ENCODE measurements around the gene CAPN13.

The CAPN13 gene

GRCh38 chr2:30692829-30693275 is 114.4 kb downstream of the CAPN13 start:
- Histone ChIP-seq H3K36me3 (ENCODE audit: insufficient read depth, low read length) (no peaks in the 10 kb centered on the region), H3K9me3 (replicated peaks; ENCODE audit: low read length) (no peaks in the 10 kb centered on the region), H3K4me1 (ENCODE audit: control insufficient read depth, insufficient read depth, low read length) (no peaks in the 10 kb centered on the region), H3K4me3 (ENCODE audit: low read length) (no peak overlapping the region), H3K9ac (ENCODE audit: low read depth, low read length) (no peak overlapping the region), H3K4me2 (ENCODE audit: low read length) (no peak overlapping the region), H3K27me3 (ENCODE audit: control insufficient read depth, insufficient read depth, low read length) (no peaks in the 10 kb centered on the region)

- Histone ChIP-seq H3K36me3 (ENCODE audit: insufficient read depth, low read length) (no peaks in the 10 kb centered on the region), H3K4me3 (ENCODE audit: low read length) (no peak overlapping the region), H3K9ac (ENCODE audit: low read depth, low read length) (no peak overlapping the region), H3K27me3 (ENCODE audit: control insufficient read depth, insufficient read depth, low read length) (no peaks in the 10 kb centered on the region), H3K9me3 (replicated peaks; ENCODE audit: low read length) (no peaks in the 10 kb centered on the region), H3K4me2 (ENCODE audit: low read length) (no peak overlapping the region), H3K4me1 (ENCODE audit: control insufficient read depth, insufficient read depth, low read length) (no peaks in the 10 kb centered on the region)
Measured at GRCh38 chr2:30691948-30692828, 115.1 kb downstream of the CAPN13 start.

- no peaks in the 10 kb centered on the region for H3K9me3 ChIP-seq (replicated peaks; ENCODE audit: low read length)
- no peaks in the 10 kb centered on the region for H3K4me1 ChIP-seq (ENCODE audit: control insufficient read depth, insufficient read depth, low read length)
- no peak overlapping the region for H3K4me2 ChIP-seq (ENCODE audit: low read length)
- no peak overlapping the region for H3K4me3 ChIP-seq (ENCODE audit: low read length)
- no peak overlapping the region for H3K9ac ChIP-seq (ENCODE audit: low read depth, low read length)
- H3K27me3 ChIP-seq (ENCODE audit: control insufficient read depth, insufficient read depth, low read length), result no peaks in the 10 kb centered on the region
- no peaks in the 10 kb centered on the region for H3K36me3 ChIP-seq (ENCODE audit: insufficient read depth, low read length)
Measured at GRCh38 chr2:30691091-30691947, 115.9 kb downstream of the CAPN13 start.

- Histone ChIP-seq H3K4me2 (ENCODE audit: low read length) (no peak overlapping the region), H3K9ac (ENCODE audit: low read depth, low read length) (no peak overlapping the region), H3K9me3 (replicated peaks; ENCODE audit: low read length) (no peaks in the 10 kb centered on the region), H3K36me3 (ENCODE audit: insufficient read depth, low read length) (no peaks in the 10 kb centered on the region), H3K4me1 (ENCODE audit: control insufficient read depth, insufficient read depth, low read length) (no peaks in the 10 kb centered on the region), H3K4me3 (ENCODE audit: low read length) (no peak overlapping the region), H3K27me3 (ENCODE audit: control insufficient read depth, insufficient read depth, low read length) (no peaks in the 10 kb centered on the region)
Measured at GRCh38 chr2:30690126-30690561, 117.1 kb downstream of the CAPN13 start.

GRCh38 chr2:30689496-30690125 is 117.6 kb downstream of the CAPN13 start:
- no peaks in the 10 kb centered on the region for H3K4me1 ChIP-seq (ENCODE audit: control insufficient read depth, insufficient read depth, low read length)
- no peak overlapping the region for H3K4me2 ChIP-seq (ENCODE audit: low read length)
- no peaks in the 10 kb centered on the region for H3K36me3 ChIP-seq (ENCODE audit: insufficient read depth, low read length)
- H3K4me3 ChIP-seq (ENCODE audit: low read length), result no peak overlapping the region
- no peaks in the 10 kb centered on the region for H3K9me3 ChIP-seq (replicated peaks; ENCODE audit: low read length)
- H3K9ac ChIP-seq (ENCODE audit: low read depth, low read length), result no peak overlapping the region
- H3K27me3 ChIP-seq (ENCODE audit: control insufficient read depth, insufficient read depth, low read length), result no peaks in the 10 kb centered on the region

- Histone ChIP-seq H3K4me1 (ENCODE audit: control insufficient read depth, insufficient read depth, low read length) (no peaks in the 10 kb centered on the region), H3K4me2 (ENCODE audit: low read length) (no peak overlapping the region), H3K27me3 (ENCODE audit: control insufficient read depth, insufficient read depth, low read length) (no peaks in the 10 kb centered on the region), H3K36me3 (ENCODE audit: insufficient read depth, low read length) (no peaks in the 10 kb centered on the region), H3K9me3 (replicated peaks; ENCODE audit: low read length) (no peaks in the 10 kb centered on the region), H3K4me3 (ENCODE audit: low read length) (no peak overlapping the region), H3K9ac (ENCODE audit: low read depth, low read length) (no peak overlapping the region)
Measured at GRCh38 chr2:30688956-30689401, 118.3 kb downstream of the CAPN13 start.

GRCh38 chr2:30686669-30687068 is 120.6 kb downstream of the CAPN13 start:
- H3K9me3 ChIP-seq (replicated peaks; ENCODE audit: low read length), result no peaks in the 10 kb centered on the region
- no peaks in the 10 kb centered on the region for H3K27me3 ChIP-seq (ENCODE audit: control insufficient read depth, insufficient read depth, low read length)

GRCh38 chr2:30686000-30686399 is 121.2 kb downstream of the CAPN13 start:
- no peak overlapping the region for H3K4me3 ChIP-seq (ENCODE audit: low read length)
- no peaks in the 10 kb centered on the region for H3K4me1 ChIP-seq (ENCODE audit: control insufficient read depth, insufficient read depth, low read length)

More at GRCh38 chr2:30686669-30687068, 120.6 kb downstream of the CAPN13 start:
- no peaks in the 10 kb centered on the region for H3K36me3 ChIP-seq (ENCODE audit: insufficient read depth, low read length)
- no peak overlapping the region for H3K9ac ChIP-seq (ENCODE audit: low read depth, low read length)
- no peak overlapping the region for H3K4me2 ChIP-seq (ENCODE audit: low read length)
- no peak overlapping the region for H3K4me3 ChIP-seq (ENCODE audit: low read length)
- H3K4me1 ChIP-seq (ENCODE audit: control insufficient read depth, insufficient read depth, low read length), result no peaks in the 10 kb centered on the region

GRCh38 chr2:30684996-30685395 is 122.2 kb downstream of the CAPN13 start:
- Histone ChIP-seq H3K4me2 (ENCODE audit: low read length) (no peak overlapping the region), H3K27me3 (ENCODE audit: control insufficient read depth, insufficient read depth, low read length) (no peaks in the 10 kb centered on the region), H3K36me3 (ENCODE audit: insufficient read depth, low read length) (no peaks in the 10 kb centered on the region), H3K9ac (ENCODE audit: low read depth, low read length) (no peak overlapping the region), H3K9me3 (replicated peaks; ENCODE audit: low read length) (no peaks in the 10 kb centered on the region), H3K4me3 (ENCODE audit: low read length) (no peak overlapping the region), H3K4me1 (ENCODE audit: control insufficient read depth, insufficient read depth, low read length) (no peaks in the 10 kb centered on the region)

More at GRCh38 chr2:30686000-30686399, 121.2 kb downstream of the CAPN13 start:
- no peak overlapping the region for H3K9ac ChIP-seq (ENCODE audit: low read depth, low read length)
- no peaks in the 10 kb centered on the region for H3K9me3 ChIP-seq (replicated peaks; ENCODE audit: low read length)
- H3K27me3 ChIP-seq (ENCODE audit: control insufficient read depth, insufficient read depth, low read length), result no peaks in the 10 kb centered on the region
- no peak overlapping the region for H3K4me2 ChIP-seq (ENCODE audit: low read length)
- H3K36me3 ChIP-seq (ENCODE audit: insufficient read depth, low read length), result no peaks in the 10 kb centered on the region

- H3K9me3 ChIP-seq (replicated peaks; ENCODE audit: low read length), result no peaks in the 10 kb centered on the region
- no peaks in the 10 kb centered on the region for H3K4me1 ChIP-seq (ENCODE audit: control insufficient read depth, insufficient read depth, low read length)
- H3K9ac ChIP-seq (ENCODE audit: low read depth, low read length), result no peak overlapping the region
- no peaks in the 10 kb centered on the region for H3K36me3 ChIP-seq (ENCODE audit: insufficient read depth, low read length)
- no peak overlapping the region for H3K4me2 ChIP-seq (ENCODE audit: low read length)
- H3K4me3 ChIP-seq (ENCODE audit: low read length), result no peak overlapping the region
- H3K27me3 ChIP-seq (ENCODE audit: control insufficient read depth, insufficient read depth, low read length), result no peaks in the 10 kb centered on the region
Measured at GRCh38 chr2:30684516-30684915, 122.7 kb downstream of the CAPN13 start.

- H3K9me3 ChIP-seq (replicated peaks; ENCODE audit: low read length), result no peaks in the 10 kb centered on the region
- H3K4me3 ChIP-seq (ENCODE audit: low read length), result no peak overlapping the region
- H3K36me3 ChIP-seq (ENCODE audit: insufficient read depth, low read length), result no peaks in the 10 kb centered on the region
- H3K4me2 ChIP-seq (ENCODE audit: low read length), result no peak overlapping the region
- H3K27me3 ChIP-seq (ENCODE audit: control insufficient read depth, insufficient read depth, low read length), result no peaks in the 10 kb centered on the region
- no peaks in the 10 kb centered on the region for H3K4me1 ChIP-seq (ENCODE audit: control insufficient read depth, insufficient read depth, low read length)
- H3K9ac ChIP-seq (ENCODE audit: low read depth, low read length), result no peak overlapping the region
Measured at GRCh38 chr2:30684026-30684425, 123.2 kb downstream of the CAPN13 start.
